CD4-positive, alpha-beta T cell treated with Interleukin-10 for 1 hour (primary cell): Measurements from ENCODE around the gene PRR5L.

ENCODE experiments used
- DNase-seq: peaks from one replicate; pipeline ENCODE4 v3.0.0-alpha.2; 2020

Gene PRR5L

DNA sequence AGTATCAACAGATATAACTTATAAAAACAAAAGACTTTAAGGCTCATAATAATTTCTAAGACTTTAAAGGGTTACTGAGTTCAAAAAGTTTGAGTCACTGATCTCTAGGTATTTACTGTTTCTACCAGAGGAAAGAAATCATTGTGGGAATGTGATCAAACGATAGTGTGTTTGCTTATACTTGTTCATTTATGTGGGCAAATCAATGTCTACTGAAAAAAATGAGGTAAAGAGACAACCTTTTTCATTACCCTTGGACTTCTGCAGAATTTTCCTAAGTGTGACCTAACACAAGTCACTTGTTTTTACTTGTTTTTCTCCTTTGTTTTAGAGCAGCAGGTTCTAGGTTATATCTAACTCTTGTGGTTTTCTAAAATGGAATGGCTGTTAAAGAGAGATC, 65.4 kb downstream of the PRR5L start:
- DNase-seq = no peak

DNA sequence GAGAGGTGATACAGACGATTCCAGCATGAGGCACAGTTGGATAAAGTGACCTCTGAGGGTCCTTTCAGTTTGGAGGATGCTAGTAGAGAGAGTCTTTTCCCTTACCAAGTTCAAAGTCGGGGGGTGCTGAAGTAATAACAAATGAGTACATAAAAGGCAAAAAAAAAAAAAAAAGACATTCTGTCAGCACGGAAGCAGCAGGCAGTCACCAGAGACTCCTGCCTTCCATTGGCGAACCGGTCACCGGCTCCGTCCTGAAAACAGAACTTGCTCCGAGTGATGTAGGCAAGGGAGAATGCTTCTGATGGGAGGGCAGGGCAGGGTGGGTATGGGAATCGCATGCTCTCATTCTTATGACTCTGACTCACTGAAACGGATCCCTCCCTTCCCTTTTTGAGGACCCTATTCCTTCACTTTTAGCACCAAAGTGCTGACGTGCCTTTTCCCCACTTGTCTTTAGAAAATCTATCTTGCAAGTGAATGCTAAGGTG, 65.9 kb downstream of the PRR5L start:
- DNase-seq = peak; percentile 14

DNA sequence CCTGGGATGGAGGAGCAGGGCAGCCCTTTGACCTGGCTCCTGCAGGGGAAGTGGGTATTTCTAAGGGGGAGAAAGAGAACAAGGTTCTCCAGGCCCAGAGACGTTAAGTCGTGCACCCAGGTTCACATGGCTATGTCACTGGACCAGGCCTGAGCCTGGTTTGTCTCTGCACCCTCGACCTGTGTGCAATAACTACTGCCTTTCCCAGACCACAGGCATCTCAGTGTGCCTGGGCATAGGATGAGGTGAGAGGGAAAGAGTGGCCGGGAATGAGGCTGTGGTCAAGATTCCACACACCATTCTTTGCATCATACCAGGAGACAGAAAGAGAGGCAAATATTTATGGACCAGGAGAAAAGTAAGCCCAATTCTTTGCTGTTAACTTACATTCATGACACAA, 66.8 kb downstream of the PRR5L start:
- DNase-seq = no peak

DNA sequence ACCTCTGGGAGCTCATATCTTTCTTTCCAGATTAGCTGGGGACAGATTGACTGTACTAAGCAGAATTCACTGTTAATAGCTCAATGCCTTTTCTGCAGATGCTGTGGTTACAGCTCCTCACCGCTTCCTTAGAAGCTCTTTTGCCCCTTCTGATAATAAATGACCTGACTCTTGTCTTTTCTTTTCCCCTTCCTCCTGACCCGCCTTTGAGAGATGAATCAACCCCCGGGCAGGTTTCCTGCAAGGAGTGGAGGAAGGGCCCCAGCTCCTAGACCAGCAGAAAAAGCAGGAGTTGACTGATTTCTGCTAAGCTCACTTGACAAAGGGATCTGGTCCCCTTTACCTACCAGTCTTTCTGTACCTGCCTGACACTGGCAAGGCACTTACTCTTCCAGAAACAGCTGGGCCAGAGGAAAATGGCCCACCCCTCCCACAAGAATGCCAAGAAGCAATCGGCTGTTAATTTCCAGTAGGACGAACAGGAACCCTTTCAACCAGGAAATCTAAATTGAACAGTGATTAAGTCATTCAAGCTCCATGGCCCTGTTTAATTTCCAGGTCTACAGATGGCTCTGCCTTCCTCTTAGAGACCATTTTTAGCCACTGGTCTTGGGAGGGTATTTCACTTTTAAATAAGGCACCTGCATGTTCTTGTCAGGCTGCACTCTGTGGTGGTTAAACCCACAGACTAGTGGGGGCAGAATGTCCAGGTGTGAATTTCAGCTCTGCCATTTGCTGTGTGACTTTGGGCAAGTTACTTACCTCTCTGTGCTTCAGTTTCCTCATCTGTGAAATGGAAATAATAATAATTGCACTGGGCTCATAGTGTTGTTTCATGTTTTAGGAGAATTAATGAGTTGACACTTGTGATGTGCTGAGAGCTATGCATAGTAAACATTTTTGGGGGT, 67.5 kb downstream of the PRR5L start:
- DNase-seq = no peak

DNA sequence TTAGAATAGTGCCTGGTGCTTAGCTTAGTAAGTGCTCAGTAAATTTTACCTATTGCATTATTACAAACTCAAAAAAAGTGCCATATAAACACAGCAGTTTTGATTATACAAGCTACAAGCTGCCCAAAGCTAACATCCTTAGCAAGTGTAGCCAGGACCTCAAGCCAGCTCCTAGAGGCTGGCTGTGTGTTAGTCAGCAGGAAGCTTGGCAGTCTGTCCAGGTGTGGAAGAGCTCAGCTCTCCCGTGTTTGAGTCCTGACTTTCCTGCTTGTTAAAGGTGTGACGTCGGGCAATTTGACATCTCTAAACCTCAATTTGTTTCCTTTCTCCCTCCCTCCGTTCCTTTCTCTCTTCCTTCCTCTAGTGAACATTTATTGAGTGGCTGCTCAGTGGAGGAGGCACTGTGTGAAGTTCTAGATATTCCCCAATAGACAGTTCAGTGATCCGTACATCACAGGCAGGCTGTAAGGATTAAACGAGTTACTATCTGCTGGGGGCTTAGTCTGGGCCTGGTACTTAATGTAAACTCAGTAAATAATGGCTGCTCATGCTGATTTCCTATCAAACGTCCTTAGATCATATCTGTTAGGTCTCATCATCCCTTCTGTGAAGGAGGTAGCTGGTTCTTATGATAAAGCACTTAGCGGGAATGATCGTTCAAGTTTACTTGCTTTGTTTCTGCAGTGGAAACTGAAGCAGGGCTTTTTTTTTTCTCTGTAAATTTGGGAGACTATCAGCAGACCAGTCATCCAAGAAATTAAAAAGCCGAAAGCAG, 68.7 kb downstream of the PRR5L start:
- DNase-seq = no peak

DNA sequence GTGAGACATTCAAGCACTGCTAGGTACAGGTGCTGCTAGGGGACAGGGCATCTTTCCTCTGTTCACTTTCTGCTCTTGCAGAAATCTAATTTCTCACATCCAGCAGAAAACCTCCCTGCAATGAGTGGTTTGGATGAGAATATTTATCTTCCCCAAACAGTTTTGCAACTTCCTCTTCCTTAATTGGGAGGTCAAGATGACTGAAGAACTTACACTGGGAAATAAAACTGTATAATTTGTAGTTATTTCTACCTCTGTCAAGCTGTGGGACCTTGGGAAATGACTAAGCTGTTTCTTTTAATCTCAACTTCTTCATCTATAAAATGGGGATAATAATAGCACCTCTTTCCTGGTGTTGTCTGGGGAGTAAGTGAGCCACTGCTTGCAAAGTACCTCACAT, 69.8 kb downstream of the PRR5L start:
- DNase-seq = no peak

DNA sequence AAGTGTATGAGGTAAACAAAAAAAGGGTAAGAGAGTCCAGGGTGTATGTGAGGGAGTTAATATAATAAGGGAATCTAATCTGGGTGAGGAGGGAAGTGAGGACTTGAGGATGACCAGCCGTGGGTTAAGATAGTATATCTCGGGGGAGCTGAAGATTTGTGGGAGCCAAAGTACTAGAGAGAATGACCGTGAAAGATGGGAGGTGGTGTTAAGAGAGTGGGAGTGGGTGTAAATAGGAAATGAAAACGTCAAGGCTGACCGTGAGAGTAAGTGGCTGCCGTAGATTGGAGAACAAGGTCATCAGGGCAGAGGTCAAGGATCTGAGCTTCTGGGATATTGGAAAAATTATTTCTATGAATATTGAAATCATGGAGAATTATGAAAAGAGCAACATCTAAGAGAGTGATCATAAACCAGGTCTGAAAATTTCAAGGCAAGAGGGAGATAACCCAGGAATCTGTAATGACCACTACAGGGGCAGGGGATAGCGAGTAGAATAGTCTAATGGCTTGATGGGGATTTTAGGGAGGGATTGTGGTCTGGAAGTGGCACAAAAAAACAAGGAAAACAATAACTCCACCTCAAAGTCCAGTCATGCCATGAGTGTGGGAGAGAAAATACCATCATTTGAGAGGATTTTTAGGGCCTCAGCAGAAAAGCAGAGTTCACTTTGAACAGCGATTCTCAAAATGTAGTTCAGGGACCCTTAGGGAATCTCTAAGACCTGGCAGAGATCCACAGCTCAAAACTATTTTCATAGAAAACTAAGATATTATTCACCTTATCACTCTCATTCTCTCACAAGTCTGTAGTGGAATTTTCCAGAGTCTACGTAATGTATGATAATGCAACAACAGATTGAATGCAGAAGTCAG, 72.0 kb downstream of the PRR5L start:
- DNase-seq = no peak

DNA sequence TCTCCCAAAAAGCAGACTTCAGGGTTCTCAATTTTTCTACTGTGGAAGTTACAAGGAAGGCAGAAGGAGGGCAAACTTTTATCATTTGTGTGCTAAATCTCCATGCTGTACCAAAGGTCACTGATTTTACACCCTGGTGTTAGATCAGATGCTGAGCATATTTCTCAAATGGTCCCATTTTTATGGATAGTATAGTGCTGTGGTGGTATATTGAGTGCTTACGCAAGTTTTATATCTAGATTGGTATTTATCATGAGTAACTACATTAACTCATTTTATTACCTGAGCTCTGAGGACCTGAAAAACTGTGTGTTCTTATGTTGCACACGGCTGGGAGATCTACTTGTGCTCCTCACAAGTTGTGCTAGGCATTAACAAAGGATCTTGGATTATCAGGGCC, 75.1 kb downstream of the PRR5L start:
- DNase-seq = no peak

DNA sequence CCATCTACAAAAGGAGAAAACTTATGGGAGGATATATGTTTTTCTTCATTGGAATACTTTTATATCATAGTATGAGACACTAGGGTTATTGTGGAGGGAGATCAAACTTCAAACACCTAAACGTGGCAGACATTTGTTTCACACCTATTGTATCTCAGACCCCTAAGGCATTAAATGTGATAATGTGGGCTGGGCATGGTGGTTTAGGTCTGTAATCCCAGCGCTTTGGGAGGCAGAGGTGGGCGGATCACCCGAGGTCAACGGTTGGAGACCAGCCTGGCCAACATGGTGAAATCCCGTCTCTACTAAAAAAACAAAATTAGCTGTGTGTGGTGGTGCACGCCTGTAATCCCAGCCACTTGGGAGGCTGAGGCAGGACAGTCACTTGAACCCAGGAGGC, 75.5 kb downstream of the PRR5L start:
- DNase-seq = no peak

DNA sequence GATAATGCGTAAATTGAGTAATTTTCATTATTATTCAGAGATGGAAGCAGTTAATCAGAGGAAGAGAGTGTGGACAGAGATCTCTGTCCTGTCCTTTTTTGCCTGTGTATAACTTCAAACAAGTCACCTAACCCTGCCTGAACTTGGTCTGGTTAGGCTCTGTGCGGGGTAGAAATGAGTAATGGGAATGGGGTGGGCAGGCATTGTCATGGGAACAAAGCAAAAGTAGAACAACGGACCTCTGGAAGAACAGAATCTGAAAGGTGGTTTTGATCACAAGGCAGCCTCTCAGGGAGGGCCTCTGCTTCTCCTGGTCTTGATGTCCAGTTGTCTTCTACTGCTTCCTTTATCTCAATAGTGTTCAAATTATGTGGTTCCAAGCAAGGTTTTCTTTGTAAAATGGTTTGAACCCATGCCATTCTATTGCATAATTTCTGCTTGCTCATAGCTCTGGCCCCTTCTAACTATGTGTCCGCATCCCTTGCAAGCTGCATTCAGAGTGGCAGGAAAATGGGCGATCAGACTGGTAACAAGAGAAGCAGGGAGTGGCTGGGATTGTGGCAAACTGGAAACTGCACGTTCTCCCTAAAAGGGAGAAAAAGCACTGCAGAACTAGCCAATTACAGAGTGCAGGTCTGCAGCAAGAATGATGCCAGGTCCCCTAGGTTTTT, 76.1 kb downstream of the PRR5L start:
- no peak for DNase-seq

DNA sequence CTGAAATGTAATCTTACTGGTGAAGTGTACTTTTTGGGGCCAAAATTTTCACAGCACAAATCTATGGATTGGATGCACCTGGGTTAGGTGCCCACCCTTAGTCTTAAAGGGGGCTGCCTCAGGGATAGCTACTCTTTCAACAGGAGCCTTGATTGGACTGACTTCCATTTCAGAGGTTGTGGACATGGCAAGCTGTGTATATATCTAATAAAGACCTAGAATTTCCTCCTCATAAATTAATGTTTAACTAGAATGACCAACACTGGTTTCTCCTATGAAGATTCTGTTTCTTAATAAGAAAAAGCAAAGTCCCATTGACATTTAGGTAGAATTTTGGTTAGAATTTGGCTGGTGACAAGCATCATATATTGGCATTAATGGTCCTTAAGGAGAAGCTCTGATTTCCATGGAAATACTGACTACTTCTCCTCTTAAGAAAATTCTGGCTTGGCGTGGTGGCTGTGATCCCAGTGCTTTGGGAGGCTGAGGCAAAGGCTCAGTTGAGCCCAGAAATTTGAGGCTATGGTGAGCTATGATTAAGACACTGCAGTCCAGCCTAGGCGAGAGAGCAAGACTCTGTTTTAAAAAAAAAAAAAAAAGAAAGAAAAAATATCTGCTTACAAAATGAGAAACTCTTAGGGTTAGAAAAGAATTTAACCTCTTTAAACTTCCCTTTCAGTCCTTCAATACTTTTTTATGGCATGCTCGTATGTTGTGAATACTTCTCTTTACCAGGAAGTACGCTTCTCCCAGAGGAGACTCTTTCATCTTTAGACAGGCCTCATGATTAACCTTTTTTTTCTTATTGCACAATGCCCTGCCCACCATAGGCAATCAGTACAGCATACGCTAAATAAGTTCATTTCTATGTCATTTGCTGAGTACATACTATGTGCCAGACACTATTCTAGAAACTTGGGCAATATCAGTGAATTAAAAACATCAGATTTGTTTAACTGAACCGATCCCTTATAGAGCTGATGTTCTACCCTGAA, 77.2 kb downstream of the PRR5L start:
- no peak for DNase-seq

DNA sequence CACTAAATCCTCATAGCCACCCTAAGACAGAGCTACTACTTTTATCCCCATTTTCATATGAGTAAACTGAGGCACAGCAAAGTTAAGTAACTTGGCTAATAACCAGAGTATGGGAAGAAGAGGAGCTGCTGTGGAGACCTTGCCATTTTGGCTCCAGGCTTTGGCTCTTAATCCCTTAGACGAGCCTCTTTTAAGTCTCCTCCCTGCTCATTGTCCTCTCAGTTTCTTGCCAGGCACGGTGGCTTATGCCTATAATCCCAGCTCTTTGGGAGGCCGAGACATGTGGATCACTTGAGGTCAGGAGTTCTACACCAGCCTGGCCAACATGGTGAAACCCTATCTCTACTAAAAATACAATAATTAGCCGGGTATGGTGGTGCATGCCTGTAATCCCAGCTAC, 78.6 kb downstream of the PRR5L start:
- no peak for DNase-seq

DNA sequence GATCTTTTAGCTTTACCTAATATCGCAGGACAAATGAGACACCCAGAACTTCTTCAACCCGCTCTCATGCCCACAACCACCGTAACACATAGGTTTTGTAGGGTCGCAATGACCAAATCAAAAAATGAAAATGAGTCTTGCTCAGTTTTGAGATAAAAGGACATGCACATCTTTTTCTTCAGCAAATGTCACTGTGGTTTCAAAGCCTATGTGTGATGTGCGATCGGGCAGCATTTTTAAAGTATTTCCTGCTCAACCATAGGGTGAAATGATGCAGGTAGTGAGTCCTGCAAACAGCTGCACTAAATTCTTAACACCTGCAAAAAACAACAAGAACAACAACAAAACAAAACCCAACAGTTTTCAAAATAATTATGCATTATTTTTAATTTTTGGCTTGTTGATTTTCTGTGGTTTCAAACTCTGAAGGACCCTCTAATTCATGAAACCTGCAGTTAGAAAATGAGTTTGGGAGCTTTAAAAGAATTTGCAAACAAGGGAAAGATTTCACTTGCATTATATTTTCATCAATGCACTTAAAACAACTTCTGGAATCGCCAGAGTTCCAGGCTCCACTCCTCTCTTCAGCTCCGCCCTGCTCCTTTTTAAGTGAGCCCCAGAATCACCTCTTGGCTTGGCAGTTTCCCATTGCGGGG, 79.4 kb downstream of the PRR5L start:
- peak; percentile 38 for DNase-seq

DNA sequence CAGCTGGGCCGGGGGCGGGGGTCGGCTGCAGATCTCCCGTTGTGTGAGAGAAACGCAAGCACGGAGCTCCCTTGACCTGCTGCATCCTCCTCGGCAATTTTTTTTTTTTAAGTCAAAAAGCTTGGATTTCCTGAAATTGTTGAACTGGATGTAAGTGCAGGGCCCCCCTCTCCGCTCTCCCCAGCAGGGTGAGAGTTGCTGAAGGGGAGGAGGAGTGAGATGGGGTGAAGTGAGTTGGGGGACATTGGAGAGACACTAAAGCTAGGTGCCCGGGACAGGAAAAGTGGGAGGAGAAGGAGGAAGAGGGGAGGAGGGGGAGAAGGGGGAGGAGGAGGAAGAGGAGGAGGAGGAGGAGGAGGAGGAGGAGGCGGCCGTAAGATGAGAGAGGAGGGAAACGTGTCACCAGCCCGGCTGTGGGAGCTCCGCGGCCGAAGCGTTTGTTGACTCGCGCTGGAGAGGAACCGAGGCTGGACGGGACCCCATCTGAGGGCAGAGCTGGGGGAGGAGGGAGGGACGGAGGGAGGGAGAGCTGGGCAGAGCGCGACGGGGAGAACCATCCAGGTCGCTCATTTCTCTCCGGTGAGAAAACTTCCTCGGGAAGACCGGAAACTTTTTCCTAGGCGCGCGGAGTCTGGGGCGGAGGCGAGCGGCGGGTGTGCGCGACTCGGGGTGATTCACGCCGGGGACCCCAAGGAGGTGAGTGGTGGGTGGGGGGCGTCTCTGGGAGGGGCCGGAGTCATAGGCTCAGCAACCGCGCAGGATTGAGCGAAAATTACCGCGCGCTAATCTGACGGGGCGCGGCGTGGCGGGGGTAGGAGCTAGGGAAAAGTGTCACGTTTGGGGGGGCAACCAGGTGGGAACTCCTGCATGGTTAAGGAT, 80.2 kb downstream of the PRR5L start:
- DNase-seq = no peak

DNA sequence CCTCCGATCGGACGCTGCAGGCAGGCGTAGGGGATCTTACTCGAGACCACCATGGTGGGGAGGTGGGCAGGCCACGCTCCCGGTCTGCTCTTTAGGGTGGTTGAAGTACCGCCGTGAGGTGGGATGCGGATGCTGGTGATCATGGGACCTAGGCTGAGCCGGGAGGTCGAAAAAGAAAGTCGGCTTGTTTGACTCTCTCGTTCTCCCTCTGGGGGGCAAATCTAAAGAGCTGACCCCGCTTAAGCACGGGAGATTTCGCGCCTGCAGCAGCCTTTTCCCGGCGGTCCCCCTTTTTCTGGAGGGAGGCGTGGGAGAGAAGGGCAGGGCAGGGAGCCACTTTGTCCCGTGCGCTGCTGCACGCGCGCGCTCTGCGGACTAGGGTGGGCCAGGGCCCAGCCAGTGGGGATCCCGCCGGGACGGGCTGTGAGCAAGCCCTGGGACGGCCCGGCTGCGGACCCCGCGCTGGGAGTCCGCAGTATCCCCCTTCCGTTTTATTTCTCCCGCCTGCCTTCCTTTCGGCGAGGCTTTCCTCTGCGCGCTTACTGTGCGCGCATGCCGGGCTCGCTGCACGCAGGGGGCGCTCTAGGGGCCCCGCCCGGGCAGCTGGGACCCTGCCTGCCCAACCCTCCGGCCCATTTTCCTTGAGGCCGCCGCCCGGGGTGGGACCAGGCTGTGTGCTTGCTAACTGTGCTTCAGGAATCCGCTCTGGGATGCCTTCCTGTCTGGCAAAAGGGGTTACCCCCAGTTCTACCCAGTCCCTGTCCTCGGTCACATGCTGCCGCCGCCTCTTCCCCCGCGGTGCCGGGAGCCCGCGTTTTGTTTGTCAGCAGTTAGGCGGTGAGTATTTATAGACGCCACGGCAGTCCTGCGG, 81.0 kb downstream of the PRR5L start:
- peak; percentile 72 for DNase-seq

DNA sequence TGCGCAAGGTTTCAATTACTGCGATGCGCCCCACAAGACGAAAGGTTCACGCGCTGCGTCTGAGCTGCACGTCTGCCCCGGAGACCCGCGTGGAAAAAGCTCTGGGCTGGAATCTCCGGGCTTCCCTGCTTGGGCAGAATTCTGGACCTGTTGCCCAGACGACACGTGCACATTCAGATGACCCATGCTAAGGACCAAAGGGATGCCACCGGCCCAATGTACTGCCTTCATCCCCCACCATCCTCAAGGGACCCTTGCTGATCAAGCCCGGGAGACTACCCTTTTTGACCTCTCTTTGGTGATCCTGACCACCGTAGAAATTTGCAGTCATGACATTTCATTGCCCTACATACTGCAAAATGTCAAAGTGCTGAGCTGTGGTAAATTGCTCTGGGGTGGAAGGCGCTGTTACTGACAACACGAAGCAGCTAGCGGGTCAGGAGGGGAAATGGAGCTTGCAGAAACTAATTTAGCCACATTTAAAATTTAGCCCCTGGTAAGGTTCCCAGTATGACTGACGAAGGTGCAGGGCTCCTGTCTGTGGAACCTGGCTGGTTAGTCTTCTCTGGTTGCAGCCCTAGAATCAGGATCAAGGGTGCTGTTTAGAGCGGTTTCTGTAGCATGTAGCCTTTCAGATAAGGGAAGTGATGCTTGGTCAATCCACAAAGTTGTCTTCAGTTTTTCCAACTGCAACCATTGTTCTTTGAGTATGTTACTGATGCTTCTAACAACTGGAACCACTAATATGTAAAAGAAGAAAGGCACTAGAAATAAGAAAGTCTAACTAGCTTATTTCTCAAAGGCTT, 81.9 kb downstream of the PRR5L start:
- DNase-seq = no peak

DNA sequence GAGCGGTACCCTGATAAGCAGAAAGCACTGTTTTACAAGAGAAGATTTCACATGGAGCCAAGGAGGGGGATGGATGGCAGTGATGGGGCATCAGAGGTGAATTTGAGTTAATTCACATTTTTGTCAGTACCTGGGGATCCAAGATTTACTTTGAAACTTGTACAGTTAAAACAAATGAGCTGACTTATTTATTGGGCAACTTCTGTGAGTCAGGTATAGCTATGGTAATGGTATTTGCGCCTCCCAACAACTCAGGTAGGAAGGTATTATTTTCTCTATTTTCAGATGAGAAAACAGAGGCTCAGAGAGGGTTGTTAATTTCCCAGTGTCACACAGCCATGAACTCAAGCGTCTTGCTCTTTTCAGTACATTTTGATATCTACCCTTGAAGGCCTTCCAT, 83.6 kb downstream of the PRR5L start:
- DNase-seq = no peak
